GM18502 (cell line): ENCODE results near the gene ALDH6A1.
"Not testable (repeated sequence)": the region's sequence is repeated elsewhere in the genome, so short reads cannot be mapped to it uniquely, and the experiment has no call there.

Experiments
- ATAC-seq: cut with Tn5 transposase; IDR thresholded peaks from one replicate; pipeline ENCODE4 v1.9.1; 2021; ENCODE audit warnings: mild to moderate bottlenecking; ENCODE audit not compliant: unreplicated experiment, poor library complexity

ALDH6A1 gene

GRCh38 chr14:74084277-74085046, at the start of gene ALDH6A1, which contains the start of gene LIN52:
Gene ALDH6A1, minus strand, starts transcription at chr14:74084453. Its CDS starts 59 bp downstream, at chr14:74084394.
Gene LIN52, plus strand, starts transcription at chr14:74084956. Its CDS starts 19 bp downstream, at chr14:74084975.
- ATAC-seq, result peak; percentile 93

DNA sequence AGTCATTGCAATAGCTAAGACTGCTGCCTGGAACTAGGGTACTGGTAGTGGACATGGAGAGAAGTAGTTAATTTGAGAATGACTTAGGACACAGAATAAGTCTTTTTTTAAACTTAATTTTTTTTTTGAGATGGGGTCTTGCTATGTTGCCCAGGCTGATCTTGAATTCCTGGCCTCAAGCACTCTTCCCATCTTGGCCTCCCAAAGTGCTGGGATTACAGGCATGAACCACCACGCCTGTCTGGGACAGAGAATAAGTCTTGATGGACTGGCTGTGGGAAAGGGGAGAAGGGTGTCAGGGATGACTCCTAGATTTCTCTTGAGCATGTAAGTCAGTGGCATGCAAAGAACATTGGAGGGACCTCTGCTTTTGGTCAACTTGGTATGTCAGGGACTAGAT, 43.4 kb upstream of the ALDH6A1 start:
- no peak for ATAC-seq

GRCh38 chr14:74126315-74127013, 42.2 kb upstream of the ALDH6A1 start:
- ATAC-seq, result no peak

DNA sequence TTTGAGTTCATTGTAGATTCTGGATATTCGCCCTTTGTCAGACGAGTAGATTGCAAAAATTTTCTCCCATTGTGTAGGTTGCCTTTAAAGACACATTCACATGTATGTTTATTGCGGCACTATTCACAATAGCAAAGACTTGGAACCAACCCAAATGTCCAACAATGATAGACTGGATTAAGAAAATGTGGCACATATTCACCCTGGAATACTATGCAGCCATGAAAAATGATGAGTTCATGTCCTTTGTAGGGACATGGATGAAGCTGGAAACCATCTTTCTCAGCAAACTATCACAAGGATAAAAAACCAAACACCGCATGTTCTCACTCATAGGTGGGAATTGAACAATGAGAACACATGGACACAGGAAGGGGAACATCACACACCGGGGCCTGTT, 41.2 kb upstream of the ALDH6A1 start:
- not testable (repeated sequence) for ATAC-seq

DNA sequence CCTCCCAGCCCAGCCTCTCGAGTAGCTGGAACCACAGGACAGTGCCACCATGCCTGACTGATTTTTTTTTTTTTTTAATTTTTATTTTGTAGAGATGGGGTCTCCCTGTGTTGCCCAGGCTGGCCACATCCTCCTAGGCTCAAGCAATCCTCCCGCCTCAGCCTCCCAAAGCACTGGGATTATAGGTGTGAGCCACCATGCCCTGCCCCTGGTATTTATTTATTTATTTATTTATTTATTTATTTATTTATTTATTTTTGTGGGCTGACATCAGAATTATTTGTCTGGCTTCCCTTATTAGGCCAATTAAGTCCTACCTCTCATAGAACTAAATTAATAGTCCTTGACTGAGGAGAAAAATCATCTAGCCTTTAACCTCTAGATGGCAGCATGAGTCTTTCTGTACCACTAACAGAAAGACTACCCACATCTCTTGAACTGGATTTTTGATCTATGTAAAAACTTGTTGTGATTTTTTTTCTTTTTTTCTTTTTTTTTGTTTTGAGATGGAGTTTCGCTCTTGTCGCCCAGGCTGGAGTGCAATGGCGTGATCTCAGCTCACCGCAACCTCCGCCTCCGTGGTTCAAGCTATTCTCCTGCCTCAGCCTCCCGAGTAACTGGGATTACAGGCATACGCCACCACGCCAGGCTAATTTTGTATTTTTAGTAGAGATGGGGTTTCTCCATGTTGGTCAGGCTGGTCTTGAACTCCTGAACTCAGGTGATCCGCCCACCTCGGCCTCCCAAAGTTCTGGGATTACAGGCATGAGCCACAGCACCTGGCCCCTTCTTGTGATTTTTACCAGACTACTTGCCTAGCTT, 27.4 kb upstream of the ALDH6A1 start:
- not testable (repeated sequence) for ATAC-seq

DNA sequence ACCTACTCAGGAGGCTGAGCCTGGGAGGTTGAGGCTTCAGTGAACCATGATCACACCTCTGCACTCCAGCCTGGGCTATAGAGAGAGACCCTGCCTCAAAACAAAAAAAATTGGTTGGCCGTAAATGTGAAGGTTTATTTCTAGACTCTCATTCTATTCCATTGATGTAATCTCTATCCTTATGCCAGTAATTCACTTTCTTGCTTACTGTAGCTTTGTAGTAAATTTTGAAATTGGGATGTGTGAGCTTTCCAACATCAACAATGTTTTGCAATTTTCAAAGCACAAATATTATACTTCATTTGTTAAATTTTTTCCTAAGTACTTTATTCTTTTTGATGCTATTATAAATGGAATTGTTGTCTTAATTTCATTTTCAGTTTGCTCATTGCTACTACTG, 25.1 kb upstream of the ALDH6A1 start:
- no peak for ATAC-seq

- ATAC-seq, result no peak
Observed at GRCh38 chr14:74105381-74105780, 21.1 kb upstream of the ALDH6A1 start.

DNA sequence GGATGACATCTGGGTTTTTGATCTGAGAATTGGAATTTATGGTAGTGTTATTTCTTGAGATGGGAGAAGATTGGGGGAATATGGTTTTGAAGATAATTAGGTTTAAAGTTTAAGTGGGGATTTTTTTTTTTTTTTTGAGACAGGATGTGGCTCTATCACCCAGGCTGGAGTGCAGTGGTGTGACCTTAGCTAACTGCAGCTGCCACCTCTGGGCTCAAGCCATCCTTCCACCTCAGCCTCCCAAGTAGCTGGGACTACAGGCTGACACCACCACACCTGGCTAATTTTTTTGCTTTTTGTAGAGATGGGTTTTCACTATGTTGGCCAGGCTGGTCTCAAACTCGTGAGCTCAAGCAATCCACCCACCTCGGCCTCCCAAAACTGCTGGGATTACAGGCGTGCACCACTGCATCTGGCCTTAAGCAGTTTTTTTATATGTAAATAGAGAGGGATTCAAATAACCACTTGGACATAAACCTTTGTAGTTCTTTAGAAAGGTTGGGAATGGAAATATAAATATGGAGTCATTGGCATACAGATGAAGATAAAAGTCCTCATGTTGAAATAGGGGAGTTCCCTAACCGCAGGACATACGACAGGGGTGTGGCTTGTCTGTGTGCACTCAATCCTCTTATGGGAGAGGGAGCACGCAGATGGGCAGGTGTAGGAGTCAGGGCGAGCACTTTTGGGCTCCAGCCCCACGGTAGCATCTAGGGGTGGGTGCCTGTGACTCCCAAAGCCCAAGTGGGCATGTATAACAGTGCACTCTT, 5.2 kb upstream of the ALDH6A1 start:
- ATAC-seq, result no peak

DNA sequence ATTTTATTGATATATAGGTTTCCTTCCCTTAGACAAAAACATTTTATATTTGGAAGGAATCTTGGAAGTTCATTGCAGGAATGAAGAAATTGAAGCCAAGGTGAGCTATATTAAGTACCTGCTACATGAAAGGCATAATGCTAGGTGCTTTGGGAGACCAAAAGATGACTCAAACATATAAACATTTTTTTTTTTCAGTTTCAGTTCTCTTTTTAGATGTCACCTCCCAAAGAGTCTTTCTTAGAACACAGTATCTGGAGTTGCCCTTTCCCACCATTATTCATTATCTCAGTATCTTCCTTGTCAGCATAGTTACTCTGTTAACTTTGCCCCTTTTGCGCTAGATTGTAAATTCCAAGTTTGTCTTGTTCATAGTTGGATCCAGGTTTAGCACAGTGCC, 1.6 kb upstream of the ALDH6A1 start:
- no peak for ATAC-seq

GRCh38 chr14:74085047-74085637, 889 bp upstream of the ALDH6A1 start:
- peak; percentile 3 for ATAC-seq

DNA sequence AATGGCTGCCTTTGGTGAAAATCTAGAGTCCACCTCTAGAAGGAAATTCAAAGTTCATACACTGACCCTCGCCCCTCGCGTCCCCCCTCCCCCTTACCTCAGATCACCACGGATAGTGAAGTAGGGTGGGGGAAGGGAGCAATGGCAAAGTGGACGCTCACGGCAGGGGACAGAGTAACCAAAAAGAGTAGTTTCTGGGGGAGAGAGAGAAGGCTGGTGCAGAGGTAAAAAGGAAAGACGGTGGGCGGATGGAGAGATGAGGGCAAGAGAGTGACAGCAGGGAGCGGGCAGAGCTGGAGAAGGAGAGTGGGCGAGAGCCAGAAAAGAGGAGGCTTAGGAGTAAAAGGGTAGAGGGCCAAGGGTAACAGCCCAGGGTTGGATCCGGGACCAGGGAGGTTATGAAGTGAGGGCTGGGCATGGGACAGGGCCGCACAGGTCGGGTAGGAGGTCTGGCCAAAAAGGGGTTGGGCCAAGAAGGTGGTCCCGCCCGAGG, 423 bp downstream of the ALDH6A1 start:
- ATAC-seq, result no peak

- ATAC-seq, result no peak
Observed at GRCh38 chr14:74083161-74083560, 1.1 kb downstream of the ALDH6A1 start.

GRCh38 chr14:74081491-74081890, 2.8 kb downstream of the ALDH6A1 start:
- no peak for ATAC-seq

DNA sequence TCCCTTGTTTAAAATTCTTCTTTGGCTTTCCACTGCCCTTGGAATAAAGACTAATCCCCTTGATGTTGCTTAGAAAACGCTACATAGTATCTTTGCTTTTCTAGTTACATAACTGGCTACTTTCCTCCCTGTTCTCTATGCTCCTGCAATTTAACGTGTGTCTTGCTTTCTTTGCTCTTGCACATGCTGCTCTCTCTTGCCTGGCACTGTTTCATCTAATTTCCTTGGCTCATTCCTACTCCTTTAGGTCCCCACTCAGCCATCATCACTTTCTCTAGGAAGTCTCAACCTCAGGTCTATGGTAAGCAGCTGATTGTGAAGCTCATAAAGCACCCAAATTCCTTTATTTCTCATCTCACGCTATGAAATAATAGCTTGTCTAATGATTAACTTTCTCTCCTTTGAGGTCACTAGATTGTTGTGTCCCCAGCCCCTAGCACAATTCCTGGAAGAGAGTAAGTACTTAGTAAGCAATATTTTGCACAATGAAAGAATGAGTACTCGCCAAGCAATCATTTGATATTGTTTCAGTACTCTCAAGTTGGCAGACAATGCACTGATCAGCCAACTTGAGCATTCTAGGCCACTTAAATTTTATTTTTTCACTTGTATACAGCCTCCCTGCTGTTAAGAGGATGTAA, 3.3 kb downstream of the ALDH6A1 start:
- ATAC-seq, result no peak

GRCh38 chr14:74077401-74077800, 6.9 kb downstream of the ALDH6A1 start:
- ATAC-seq, result no peak

- ATAC-seq, result no peak
Observed at GRCh38 chr14:74065746-74066575, 18.3 kb downstream of the ALDH6A1 start.

- ATAC-seq, result no peak
Observed at GRCh38 chr14:74064883-74065282, 19.4 kb downstream of the ALDH6A1 start.

DNA sequence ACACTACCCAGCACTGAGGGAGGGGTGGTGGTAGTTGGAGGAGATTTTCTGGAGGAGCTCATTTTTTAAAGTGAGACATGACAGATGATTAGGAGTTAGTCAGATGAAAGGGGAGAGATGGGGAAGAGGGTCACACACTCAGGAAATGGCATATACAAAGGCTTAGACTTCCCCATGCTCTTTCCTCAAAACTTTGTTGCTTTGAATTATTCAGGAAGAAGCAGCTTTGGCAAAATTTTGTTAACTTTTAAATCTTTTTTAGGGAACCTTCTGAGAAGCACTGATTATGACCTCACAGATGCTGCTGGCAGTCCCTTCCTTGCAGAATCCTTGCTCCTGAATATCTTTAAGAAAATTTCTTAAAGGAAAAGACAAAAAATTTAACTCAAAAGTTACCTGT, 19.8 kb downstream of the ALDH6A1 start:
- ATAC-seq, result no peak
